Transverse colon (tissue), 4 donors: ENCODE results near the gene CDR2. TPM values are rescaled to one million over a fixed set of nuclear protein-coding genes. Genes with fewer than 3 reads are reported as not detected.
A peak's percentile ranks its signal among the peaks of the same experiment; 100 is the strongest.

Experiments
- DNase-seq: peaks from one replicate; pipeline ENCODE4 v3.0.0-alpha.2; 2019
- H3K27ac ChIP-seq, 4 donors: fragments of 200-600 bp; sonication (generic); 2 replicates each; pipeline ENCODE4 v1.5.1; 2016 to 2018; ENCODE audit warnings: inconsistent platforms in 4 of 4
- H3K27me3 ChIP-seq: fragments of 200-600 bp; sonication (generic); 2 replicates; pipeline ENCODE4 v1.5.1; 2017; ENCODE audit warnings: inconsistent platforms
- H3K36me3 ChIP-seq, 4 donors: fragments of 200-600 bp; sonication (generic); 2 replicates each; pipeline ENCODE4 v1.5.1; 2017 to 2019; ENCODE audit warnings: inconsistent platforms in 4 of 4
- H3K4me1 ChIP-seq, 4 donors: fragments of 200-600 bp; sonication (generic); 2 replicates each; pipeline ENCODE4 v1.5.1; 2017 to 2020; ENCODE audit warnings: inconsistent platforms in 4 of 4
- H3K4me3 ChIP-seq, 4 donors: fragments of 200-600 bp; sonication (generic); 1 replicate in 1 of 4; 2 replicates in 3 of 4; pipeline versions ENCODE4 v1.5.1 to v1.6.1; 2017 to 2019; ENCODE audit warnings: inconsistent platforms in 4 of 4
- H3K9me3 ChIP-seq, 2 donors: fragments of 200-600 bp; sonication (generic); 2 replicates each; pipeline ENCODE4 v1.5.1; 2017 to 2019; ENCODE audit warnings: inconsistent platforms in 2 of 2
- CTCF ChIP-seq, 5 experiments: fragments of 200-600 bp in 3 of 5; fragments of 450-650 bp in 2 of 5; sonication (generic) in 3 of 5; IDR thresholded peaks; 1 replicate in 2 of 5; 2 replicates in 3 of 5; pipeline ENCODE4 v1.5.1; 2016 to 2017; ENCODE audit warnings: antibody characterized with exemption in 5 of 5, inconsistent platforms in 3 of 5, mild to moderate bottlenecking in 2 of 5, moderate library complexity in 1 of 5
- EP300 ChIP-seq: sonication (generic); formaldehyde crosslinking; IDR thresholded peaks from one replicate; pipeline ENCODE4 v1.6.1; 2017; ENCODE audit warnings: antibody characterized with exemption, low read depth
- POLR2A ChIP-seq: fragments of 450-650 bp; IDR thresholded peaks from one replicate; pipeline ENCODE4 v1.6.1; 2016; ENCODE audit warnings: antibody characterized with exemption, mild to moderate bottlenecking, moderate library complexity
- POLR2AphosphoS5 ChIP-seq, 3 donors: sonication (generic); formaldehyde crosslinking; IDR thresholded peaks; one replicate each; pipeline ENCODE4 v1.6.1; 2016; ENCODE audit warnings: antibody characterized with exemption in 3 of 3
- WGBS, 2 donors: methylation state at CpG; one replicate each; pipeline ENCODE4 v1.1.5; 2018; ENCODE audit warnings: low coverage in 1 of 2; 5-methylcytosine and 5-hydroxymethylcytosine counted together
- in situ Hi-C, 4 donors: fragments of 200-750 bp; cut with MboI; loops; one replicate each; pipeline versions ENCODE4 v1.15.0 to v1.15.1; 2017; ENCODE audit warnings: low sequenced_read_pairs in 3 of 4, low pct_ligation_motif_present in 1 of 4, low pct_unique_long_range_greater_than_20kb in 1 of 4
- intact Hi-C: fragments of 100-400 bp; cut with DNase I; formaldehyde crosslinking; loops from one replicate; pipeline ENCODE4 v1.15.1; 2023; ENCODE audit warnings: low total_unique reads
- total RNA-seq, 4 donors: library from RNA; depleted of rRNA; stranded (reverse); fragments of >200 nt; gene quantifications; one replicate each; pipeline ENCODE4 v1.1.0, GENCODE V29; 2016

CDR2 gene
- total RNA-seq, 4 donors from 2014 or later = 21.7 to 317 (median 24.1) TPM

GRCh38 chr16:22335668-22336246 lies 38.7 kb downstream of the CDR2 start:
- intact Hi-C loops (no loop called here), in situ Hi-C loops (loop anchor here in 1 of 4 donors (25.0 kb wide), 1 partner anchor 302 kb away; no protein-coding TSS in a partner anchor)
- TF ChIP-seq POLR2AphosphoS5 (IDR thresholded peaks at IDR 0.05) (no peak), POLR2A (no peak), EP300 (no peak), CTCF (IDR thresholded peaks at IDR 0.05) (no peak)
- H3K4me3 ChIP-seq = no peak overlapping the region
- H3K4me1 ChIP-seq = no peaks in the 10 kb centered on the region
- H3K9me3 ChIP-seq = peaks cover 7% of the 10 kb centered on the region in 2 donors
- 100% methylated on average over 3 of the region's 3 CpGs; no CpG with 5 or more reads in 1 of the 2 donors for WGBS, 2 donors
- DNase-seq = no peak
- H3K36me3 ChIP-seq = peaks cover 0 to 44% (median 13%) of the 10 kb centered on the region in 4 donors
- H3K27me3 ChIP-seq = no peaks in the 10 kb centered on the region
- no peak overlapping the region for H3K27ac ChIP-seq

GRCh38 chr16:22333457-22333994 lies 40.9 kb downstream of the CDR2 start:
- no peak for DNase-seq
- in situ Hi-C loops = loop anchor here in 1 of 4 donors (25.0 kb wide), 1 partner anchor 304 kb away; no protein-coding TSS in a partner anchor
- intact Hi-C loops = loop anchor here (5.0 kb wide), 1 partner anchor 1291 kb away; no protein-coding TSS in a partner anchor
- Histone ChIP-seq H3K9me3 (peaks cover 7% of the 10 kb centered on the region in 2 donors), H3K27ac (no peak overlapping the region), H3K4me1 (peaks cover 0 to 9% (median 5%) of the 10 kb centered on the region in 4 donors), H3K4me3 (no peak overlapping the region), H3K36me3 (peaks cover 0 to 46% (median 13%) of the 10 kb centered on the region in 4 donors), H3K27me3 (no peaks in the 10 kb centered on the region)
- WGBS, 2 donors = 0 to 91% methylated on average over 1 to 6 of the region's 6 CpGs
- TF ChIP-seq POLR2A (no peak), POLR2AphosphoS5 (IDR thresholded peaks at IDR 0.05) (no peak), EP300 (no peak), CTCF (IDR thresholded peaks at IDR 0.05) (no peak)

GRCh38 chr16:22330326-22330725 lies 44.1 kb downstream of the CDR2 start:
- in situ Hi-C loops (loop anchor here in 1 of 4 donors (25.0 kb wide), 1 partner anchor 307 kb away; no protein-coding TSS in a partner anchor), intact Hi-C loops (loop anchor here (5.0 kb wide), 1 partner anchor 1288 kb away; no protein-coding TSS in a partner anchor)
- no peaks in the 10 kb centered on the region for H3K9me3 ChIP-seq
- peaks cover 0 to 9% (median 5%) of the 10 kb centered on the region in 4 donors for H3K4me1 ChIP-seq
- H3K27ac ChIP-seq = peak overlapping the region; percentile 10 to 34 (median 12)
- no peaks in the 10 kb centered on the region for H3K27me3 ChIP-seq
- no peak for DNase-seq
- TF ChIP-seq CTCF (IDR thresholded peaks at IDR 0.05) (no peak), POLR2A (no peak), POLR2AphosphoS5 (IDR thresholded peaks at IDR 0.05) (no peak), EP300 (no peak)
- 31 to 44% methylated on average over 3 to 4 of the region's 4 CpGs for WGBS, 2 donors
- H3K36me3 ChIP-seq = peaks cover 0 to 54% (median 20%) of the 10 kb centered on the region in 4 donors
- H3K4me3 ChIP-seq = no peak overlapping the region

- no peaks in the 10 kb centered on the region for H3K27me3 ChIP-seq
- no peak overlapping the region for H3K27ac ChIP-seq
- H3K9me3 ChIP-seq = no peaks in the 10 kb centered on the region
- in situ Hi-C loops (loop anchor here in 2 of 4 donors (10.0 to 25.0 kb wide), 2 partner anchors 86 to 308 kb away; no protein-coding TSS in a partner anchor), intact Hi-C loops (no loop called here)
- H3K4me3 ChIP-seq = no peak overlapping the region
- DNase-seq = no peak
- TF ChIP-seq POLR2A (no peak), EP300 (no peak), POLR2AphosphoS5 (IDR thresholded peaks at IDR 0.05) (no peak), CTCF (IDR thresholded peaks at IDR 0.05) (no peak)
- H3K36me3 ChIP-seq = peaks cover 0 to 56% (median 21%) of the 10 kb centered on the region in 4 donors
- WGBS, 2 donors = 80 to 97% methylated on average over 1 to 9 of the region's 9 CpGs
- peaks cover 0 to 9% (median 5%) of the 10 kb centered on the region in 4 donors for H3K4me1 ChIP-seq
These were observed 45.2 kb downstream of the CDR2 start for GRCh38 chr16:22329199-22329695.
